GM12878 (cell line): ENCODE data around the gene GKN2. TPM values are rescaled to one million over a fixed set of nuclear protein-coding genes. Genes with fewer than 3 reads are reported as not detected.

Source experiments
- ATAC-seq: fragments of 200-7000 bp; cut with Tn5 transposase; 3 replicates; pipeline ENCODE4 v1.9.1; 2020; ENCODE audit warnings: mild to moderate bottlenecking, moderate library complexity
- BruUV-seq: library from RNA; stranded (reverse); fragments of 400-500 nt; replicated peaks from 2 replicates; lab custom pipeline; 2021; lab: Mats Ljungman, UMichigan
- CTCF ChIA-PET: fragments of 300-600 bp; sonication (Branson Sonifier 250); formaldehyde crosslinking; extraction: SDS; loops from one replicate; lab custom pipeline; 2021; ENCODE audit warnings: inconsistent platforms; lab: Yijun Ruan, JAX
- POLR2A ChIA-PET: fragments of 350-600 bp; formaldehyde crosslinking; extraction: SDS; loops from one replicate; lab custom pipeline; 2021; ENCODE audit warnings: inconsistent platforms; lab: Charles Lee
- RAD21 ChIA-PET: fragments of 300-600 bp; sonication (Branson Sonifier 250); formaldehyde crosslinking; loops from one replicate; lab custom pipeline; 2023; ENCODE audit warnings: antibody characterized with exemption; ENCODE audit not compliant: unreplicated experiment; lab: Charles Lee
- SMC1A ChIA-PET: fragments of 300-600 bp; sonication (Branson Sonifier 250); formaldehyde crosslinking; loops from one replicate; lab custom pipeline; 2023; ENCODE audit not compliant: unreplicated experiment, uncharacterized antibody; lab: Charles Lee
- DNase-seq: peaks from one replicate; pipeline ENCODE4 v3.0.0-alpha.2; 2011; ENCODE audit warnings: low read depth, low spot score
- FAIRE-seq: peaks from 3 replicates; lab custom pipeline; 2011; peaks lifted over from hg19 to GRCh38; lab: Jason Lieb, UNC
- H2AFZ ChIP-seq: 2 replicates; pipeline ENCODE4 v1.6.0; 2011; ENCODE audit warnings: low read depth, low read length, control low read depth; ENCODE audit not compliant: control insufficient read depth
- H3K27ac ChIP-seq: 2 replicates; pipeline ENCODE4 v1.5.1; 2011; ENCODE audit warnings: control low read depth; ENCODE audit not compliant: control insufficient read depth, insufficient read depth
- H3K27me3 ChIP-seq, 2 experiments: replicated peaks in 1 of 2; 2 replicates each; pipeline versions ENCODE4 v1.6.0 to v1.6.1; 2011; ENCODE audit warnings: low read length in 1 of 2; ENCODE audit not compliant: control insufficient read depth in 2 of 2, insufficient read depth in 2 of 2
- H3K36me3 ChIP-seq, 2 experiments: 2 replicates each; pipeline ENCODE4 v1.5.1; 2011; ENCODE audit warnings: low read length in 1 of 2; ENCODE audit not compliant: control insufficient read depth in 2 of 2, insufficient read depth in 2 of 2
- H3K4me1 ChIP-seq: 2 replicates; pipeline ENCODE4 v1.6.1; 2011; ENCODE audit warnings: mild to moderate bottlenecking, low read length, moderate library complexity, mixed read lengths; ENCODE audit not compliant: control insufficient read depth, insufficient read depth
- H3K4me2 ChIP-seq: 2 replicates; pipeline ENCODE4 v1.6.0; 2011; ENCODE audit warnings: control low read depth; ENCODE audit not compliant: control insufficient read depth, insufficient read depth
- H3K4me3 ChIP-seq: fragments of 200-600 bp; sonication (generic); 2 replicates; pipeline ENCODE4 v1.5.1; 2016
- H3K79me2 ChIP-seq: 2 replicates; pipeline ENCODE4 v1.6.0; 2011; ENCODE audit warnings: low read length; ENCODE audit not compliant: control insufficient read depth, insufficient read depth
- H3K9ac ChIP-seq: 2 replicates; pipeline ENCODE4 v1.8.0; 2011; ENCODE audit warnings: low read length, control low read depth, mixed read lengths; ENCODE audit not compliant: control insufficient read depth, insufficient read depth
- H3K9me3 ChIP-seq: replicated peaks from 3 replicates; pipeline ENCODE4 v1.5.1; 2011; ENCODE audit warnings: mild to moderate bottlenecking, low read length; ENCODE audit not compliant: control insufficient read depth, insufficient read depth
- H4K20me1 ChIP-seq: 2 replicates; pipeline ENCODE4 v1.6.0; 2011; ENCODE audit not compliant: control insufficient read depth, insufficient read depth
- ELK1 ChIP-seq: IDR thresholded peaks from 2 replicates; pipeline ENCODE4 v1.6.1; 2012; ENCODE audit warnings: low read depth, low read length, improper control_type of control experiment
- HDAC2 ChIP-seq: fragments of 200-600 bp; sonication (generic); IDR thresholded peaks from 2 replicates; pipeline ENCODE4 v1.6.1; 2017
- MEF2A ChIP-seq: IDR thresholded peaks from 2 replicates; pipeline ENCODE4 v1.6.1; 2011; ENCODE audit warnings: low read depth, mild to moderate bottlenecking, low read length, moderate library complexity; ENCODE audit not compliant: insufficient read depth
- RAD51 ChIP-seq: fragments of 450-650 bp; IDR thresholded peaks from 2 replicates; pipeline ENCODE4 v1.6.1; 2016; ENCODE audit warnings: moderate library complexity, mild to moderate bottlenecking, inconsistent platforms
- USF1 ChIP-seq: IDR thresholded peaks from 2 replicates; pipeline ENCODE4 v1.6.1; 2011; ENCODE audit warnings: borderline replicate concordance, low read depth, mild to moderate bottlenecking, moderate library complexity, mixed read lengths, low read length; ENCODE audit not compliant: insufficient read depth; ENCODE audit errors: extremely low read length
- ZBTB33 ChIP-seq: fragments of 450-650 bp; IDR thresholded peaks from 2 replicates; pipeline ENCODE4 v1.6.1; 2017; ENCODE audit warnings: mild to moderate bottlenecking
- WGBS: methylation state at CpG from one replicate; pipeline ENCODE4 v1.1.6; 2016; ENCODE audit warnings: low lambda C conversion rate; ENCODE audit not compliant: insufficient replicate concordance, insufficient coverage; ENCODE audit errors: missing lambda C conversion rate; 5-methylcytosine and 5-hydroxymethylcytosine counted together
- in situ Hi-C: fragments of 300-500 bp; cut with MboI; formaldehyde crosslinking; loops from 9 replicates; pipeline ENCODE4 v1.14.3; 2018; ENCODE audit warnings: mixed read lengths
- intact Hi-C: fragments of 100-400 bp; cut with micrococcal nuclease; formaldehyde crosslinking; loops from one replicate; pipeline ENCODE4 v1.14.2; 2022; ENCODE audit not compliant: unreplicated experiment
- polyA plus RNA-seq, 11 experiments: library from polyadenylated mRNA; depleted of rRNA in 4 of 11; unstranded in 6 of 11; stranded (reverse) in 5 of 11; fragments of >200 nt; fragmentation: Nextera tagmentation in 4 of 11; fragmentation: Illumina TruSeq in 1 of 11; extraction: Ambion mirVana in 4 of 11; extraction: Trizol in 1 of 11; gene quantifications; 1 replicate in 1 of 11; 2 replicates in 10 of 11; pipeline versions ENCODE4 v1.2.1 to v1.2.3, GENCODE V29; 2011 to 2016; ENCODE audit warnings: inconsistent platforms in 2 of 11, missing spikeins in 2 of 11, low read depth in 1 of 11
- total RNA-seq, 4 experiments: library from RNA; depleted of rRNA in 3 of 4; stranded (reverse); fragments of >200 nt in 3 of 4; fragmentation: Illumina TruSeq in 1 of 4; extraction: Trizol in 1 of 4; gene quantifications; 2 replicates each; pipeline versions ENCODE4 v1.2.1 to v1.2.3, GENCODE V29; 2013 to 2021

GKN2 gene
- total and polyA plus RNA-seq, 10 of the 15 experiments (the other 5 are each of a cell fraction or from before 2014, with no cell fraction given), result not detected

GRCh38 chr2:68938938-68939337 lies 13.8 kb downstream of the GKN2 start:
- Histone ChIP-seq H3K9me3 (no peaks in the 10 kb centered on the region), H3K9ac (no peak overlapping the region), H3K4me2 (no peak overlapping the region), H3K27ac (no peak overlapping the region), H3K27me3 (no peaks in the 10 kb centered on the region; a peak in 1 of 4 replicates), H4K20me1 (no peaks in the 10 kb centered on the region), H3K79me2 (no peaks in the 10 kb centered on the region), H3K36me3 (no peaks in the 10 kb centered on the region), H3K4me1 (no peaks in the 10 kb centered on the region), H3K4me3 (no peak overlapping the region), H2AFZ (no peak overlapping the region)
- no peak for TF ChIP-seq RAD51
- no peak for TF ChIP-seq USF1
- TF ChIP-seq MEF2A, result no peak
- TF ChIP-seq HDAC2, result no peak
- no peak for TF ChIP-seq ZBTB33
- TF ChIP-seq ELK1, result no peak
- no TSS peak for BruUV-seq
- ChIA-PET RAD21 (no interaction called here), SMC1A (no interaction called here), CTCF (no interaction called here), POLR2A (no interaction called here)
- ATAC-seq (no peak), DNase-seq (no peak), FAIRE-seq (no peak)
- in situ Hi-C loops, result no loop called here
- intact Hi-C loops, result no loop called here
- 48% methylated on average over 3 of the region's 3 CpGs for WGBS
